ENCODE results near the gene BCORL1. TPM values are rescaled to one million over a fixed set of nuclear protein-coding genes. Genes with fewer than 3 reads are reported as not detected.

BCORL1 gene
- polyA plus RNA-seq, 3 donors, result 2.4 to 5.2 (median 3.3) TPM

GRCh38 chrX:129961180-129962083 is 21.0 kb upstream of the BCORL1 start:
- 12 to 40% (median 26%) methylated on average over 24 to 26 of the region's 26 CpGs for WGBS, 3 donors
- H3K27ac ChIP-seq (ENCODE audit: low read depth, low read length), result no peak overlapping the region

GRCh38 chrX:129963729-129964128 is 18.7 kb upstream of the BCORL1 start:
- no peak overlapping the region for H3K27ac ChIP-seq (ENCODE audit: low read depth, low read length)
- 81 to 89% (median 83%) methylated on average over 8 of the region's 8 CpGs for WGBS, 3 donors

GRCh38 chrX:129965166-129965565 is 17.3 kb upstream of the BCORL1 start:
- WGBS, 3 donors, result 78 to 90% (median 80%) methylated on average over 6 of the region's 6 CpGs
- no peak overlapping the region for H3K27ac ChIP-seq (ENCODE audit: low read depth, low read length)

GRCh38 chrX:129968968-129969367 is 13.5 kb upstream of the BCORL1 start:
- 77 to 95% (median 92%) methylated on average over 3 of the region's 3 CpGs for WGBS, 3 donors

GRCh38 chrX:129976441-129976840 is 6.0 kb upstream of the BCORL1 start:
- 58 to 71% (median 69%) methylated on average over 5 of the region's 5 CpGs for WGBS, 3 donors
- no peak overlapping the region for H3K27ac ChIP-seq (ENCODE audit: low read depth, low read length)

More at GRCh38 chrX:129968968-129969367, 13.5 kb upstream of the BCORL1 start:
- H3K27ac ChIP-seq (ENCODE audit: low read depth, low read length), result no peak overlapping the region

GRCh38 chrX:129979207-129979920 is 3.1 kb upstream of the BCORL1 start:
- WGBS, 3 donors, result 17 to 35% (median 24%) methylated on average over 20 to 35 of the region's 35 CpGs
- no peak overlapping the region for H3K27ac ChIP-seq (ENCODE audit: low read depth, low read length)

GRCh38 chrX:129980001-129980401 is 2.4 kb upstream of the BCORL1 start:
- WGBS, 3 donors, result 0 to 43% (median 0%) methylated on average over 10 to 19 of the region's 32 CpGs
- no peak overlapping the region for H3K27ac ChIP-seq (ENCODE audit: low read depth, low read length)

- no peak overlapping the region for H3K27ac ChIP-seq (ENCODE audit: low read depth, low read length)
- 0 to 31% (median 0%) methylated on average over 6 to 72 of the region's 79 CpGs for WGBS, 3 donors
Measured at GRCh38 chrX:129980540-129981199, 1.8 kb upstream of the BCORL1 start.

GRCh38 chrX:129981200-129981553 is 1.3 kb upstream of the BCORL1 start:
- H3K27ac ChIP-seq (ENCODE audit: low read depth, low read length), result no peak overlapping the region
- WGBS, 3 donors, result 1 to 21% (median 1%) methylated on average over 10 to 17 of the region's 17 CpGs

- no peak overlapping the region for H3K27ac ChIP-seq (ENCODE audit: low read depth, low read length)
- WGBS, 3 donors, result 0 to 37% (median 3%) methylated on average over 7 to 27 of the region's 29 CpGs
Measured at GRCh38 chrX:129981752-129982299, 609 bp upstream of the BCORL1 start.

- H3K27ac ChIP-seq (ENCODE audit: low read depth, low read length), result no peak overlapping the region
- 1 to 26% (median 5%) methylated on average over 12 to 45 of the region's 48 CpGs for WGBS, 3 donors
Measured at GRCh38 chrX:129983575-129984110, 1.2 kb downstream of the BCORL1 start.

- no peak overlapping the region for H3K27ac ChIP-seq (ENCODE audit: low read depth, low read length)
- 4 to 32% (median 5%) methylated on average over 26 to 53 of the region's 81 CpGs for WGBS, 3 donors
Measured at GRCh38 chrX:129984111-129984958, 1.9 kb downstream of the BCORL1 start.

GRCh38 chrX:129987871-129988270 is 5.4 kb downstream of the BCORL1 start:
- no peak overlapping the region for H3K27ac ChIP-seq (ENCODE audit: low read depth, low read length)
- WGBS, 3 donors, result 47 to 58% (median 55%) methylated on average over 3 of the region's 3 CpGs

- WGBS, 3 donors, result 88 to 97% (median 95%) methylated on average over 5 of the region's 5 CpGs
- H3K27ac ChIP-seq (ENCODE audit: low read depth, low read length), result no peak overlapping the region
Measured at GRCh38 chrX:129992181-129992580, 9.7 kb downstream of the BCORL1 start.

GRCh38 chrX:129996120-129996519 is 13.7 kb downstream of the BCORL1 start:
- 48 to 74% (median 62%) methylated on average over 4 of the region's 4 CpGs for WGBS, 3 donors
- H3K27ac ChIP-seq (ENCODE audit: low read depth, low read length), result no peak overlapping the region

- no peak overlapping the region for H3K27ac ChIP-seq (ENCODE audit: low read depth, low read length)
- WGBS, 3 donors, result 65 to 95% (median 70%) methylated on average over 5 of the region's 5 CpGs
Measured at GRCh38 chrX:129997086-129997485, 14.7 kb downstream of the BCORL1 start.

- H3K27ac ChIP-seq (ENCODE audit: low read depth, low read length), result no peak overlapping the region
- 70 to 87% (median 74%) methylated on average over 3 of the region's 3 CpGs for WGBS, 3 donors
Measured at GRCh38 chrX:129998021-129998420, 15.6 kb downstream of the BCORL1 start.

- no peak overlapping the region for H3K27ac ChIP-seq (ENCODE audit: low read depth, low read length)
- 67 to 96% (median 72%) methylated on average over 6 of the region's 6 CpGs for WGBS, 3 donors
Measured at GRCh38 chrX:130001893-130002292, 19.5 kb downstream of the BCORL1 start.

Measured in adipose tissue (tissue), 3 donors.